Ovary (tissue), 3 donors: ENCODE data around the gene NFYC.

Experiments used
- CTCF ChIP-seq, 3 donors: fragments of 450-650 bp in 2 of 3; fragments of 200-600 bp in 1 of 3; IDR thresholded peaks; one replicate each; pipeline versions ENCODE4 v1.5.1 to v1.8.0; 2016 to 2022; ENCODE audit warnings: antibody characterized with exemption in 3 of 3, mild to moderate bottlenecking in 1 of 3
- EP300 ChIP-seq: sonication (generic); formaldehyde crosslinking; IDR thresholded peaks from one replicate; pipeline ENCODE4 v1.6.1; 2017; ENCODE audit warnings: antibody characterized with exemption
- POLR2A ChIP-seq: fragments of 450-650 bp; IDR thresholded peaks from one replicate; pipeline ENCODE4 v1.6.1; 2017; ENCODE audit warnings: antibody characterized with exemption, mild to moderate bottlenecking, moderate library complexity
- donor health status: DM: no; HTN: no; CAD: no.

DNA sequence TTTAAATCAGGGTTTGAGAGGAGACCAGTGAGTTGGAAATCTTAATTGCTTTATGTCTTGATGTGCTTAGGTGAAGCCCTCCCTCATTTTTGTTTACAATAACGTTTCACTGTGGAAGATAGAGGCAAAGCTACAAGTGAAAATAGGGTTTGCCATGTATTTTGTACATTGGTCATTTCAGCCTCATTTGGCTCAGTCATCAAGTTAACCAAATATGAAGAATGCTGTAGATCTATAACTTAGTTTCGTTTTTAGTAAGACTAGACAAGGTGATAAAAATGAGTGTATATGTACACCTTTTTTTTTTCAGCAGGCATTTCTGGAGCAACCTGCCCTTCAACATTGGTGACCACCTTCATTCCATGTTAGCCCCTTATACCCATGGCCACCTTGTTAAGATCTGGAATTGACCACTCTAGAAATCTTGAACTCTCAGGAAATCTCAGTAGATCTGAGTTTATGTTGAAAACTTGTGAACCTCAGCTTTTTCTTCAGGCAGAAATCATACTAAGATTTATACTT, 2.9 kb downstream of the NFYC start:
- no peak for TF ChIP-seq CTCF (IDR thresholded peaks at IDR 0.05)
- TF ChIP-seq POLR2A = no peak
- TF ChIP-seq EP300 = no peak
